Measurements from ENCODE around the gene TAX1BP1. TPM values are rescaled to one million over a fixed set of nuclear protein-coding genes. Genes with fewer than 3 reads are reported as not detected.

TAX1BP1 gene
- total RNA-seq, 1 experiment from 2014 or later, result 58.3 TPM

GRCh38 chr7:27840760-27841364, 100.9 kb downstream of the TAX1BP1 start:
- H4K8ac ChIP-seq (replicated peaks; ENCODE audit: insufficient read length, low read depth, low read length), result no peak overlapping the region

More at GRCh38 chr7:27840760-27841364, 100.9 kb downstream of the TAX1BP1 start:
- H3K27ac ChIP-seq (ENCODE audit: insufficient read length, low read depth, low read length), result no peak overlapping the region
- H2AK5ac ChIP-seq (ENCODE audit: insufficient read length, low read length), result no peak overlapping the region
- no peaks in the 10 kb centered on the region for H3K27me3 Mint-ChIP-seq (ENCODE audit: low read depth)
- no peak overlapping the region for H3K4me2 ChIP-seq (ENCODE audit: insufficient read depth, insufficient read length, low read length)
- no peak overlapping the region for H2BK20ac ChIP-seq (ENCODE audit: low read depth, low read length, poor library complexity, severe bottlenecking)
- no peaks in the 10 kb centered on the region for H3K79me1 ChIP-seq (ENCODE audit: insufficient read depth, low read depth, low read length, poor library complexity, severe bottlenecking)
- no peak overlapping the region for H2BK12ac ChIP-seq (ENCODE audit: insufficient read length, low read depth, low read length)
- WGBS (ENCODE audit: extremely low coverage, insufficient read length, low lambda C conversion rate), result no CpG with 5 or more reads among the region's 18 CpGs
- H3K4me1 ChIP-seq (ENCODE audit: insufficient read depth, low read length), result no peaks in the 10 kb centered on the region; the same call in 1 of the 2 replicates
- no peak for DNase-seq
- no peaks in the 10 kb centered on the region for H3K27me3 ChIP-seq (ENCODE audit: insufficient read depth, low read length)
- H4K5ac ChIP-seq (ENCODE audit: insufficient read length, low read depth, low read length), result no peak overlapping the region
- H4K91ac ChIP-seq (ENCODE audit: insufficient read length, low read depth, low read length), result no peak overlapping the region
- no peak overlapping the region for H3K14ac ChIP-seq (ENCODE audit: insufficient read depth, low read length)
- no peaks in the 10 kb centered on the region for H3K9me3 Mint-ChIP-seq
- TF ChIP-seq CTCF (conservative IDR thresholded peaks at IDR 0.05), result no peak
- H3K4ac ChIP-seq (ENCODE audit: low read depth, low read length), result no peak overlapping the region
- H3K27ac Mint-ChIP-seq, result no peak overlapping the region
- no peaks in the 10 kb centered on the region for H3K23me2 ChIP-seq (ENCODE audit: insufficient read length, low read depth, low read length, poor library complexity, severe bottlenecking)
- H3K56ac ChIP-seq (ENCODE audit: insufficient read length, low read depth, low read length), result no peak overlapping the region
- H4K20me1 ChIP-seq (ENCODE audit: control insufficient read depth, insufficient read depth, insufficient read length), result no peaks in the 10 kb centered on the region
- no peak overlapping the region for H3K23ac ChIP-seq (ENCODE audit: insufficient read length, low read depth, low read length)
- H2BK120ac ChIP-seq (ENCODE audit: low read depth, low read length, poor library complexity, severe bottlenecking), result no peak overlapping the region
- H3K9ac ChIP-seq (ENCODE audit: extremely low read depth, insufficient read length, low read length), result no peak overlapping the region
- peaks cover 0 to 3% (median 0%) of the 10 kb centered on the region in 3 experiments; a peak in 1 of 7 replicates for H3K36me3 Mint-ChIP-seq (ENCODE audit: insufficient read depth in 1 of 3, low read depth in 3 of 3)
- no peak overlapping the region for H2BK5ac ChIP-seq (ENCODE audit: insufficient read length, low read length)
- H2BK15ac ChIP-seq (ENCODE audit: low read depth, low read length), result no peak overlapping the region
- no peak overlapping the region for H3K18ac ChIP-seq (ENCODE audit: insufficient read length, low read depth, low read length)
- no peak overlapping the region for H2AFZ ChIP-seq (ENCODE audit: low read length)
- H3T11ph ChIP-seq (ENCODE audit: low read length), result no peak overlapping the region
- H3K4me1 Mint-ChIP-seq, result peaks cover 30 to 32% of the 10 kb centered on the region in 2 experiments
- no peak overlapping the region for H3K4me3 Mint-ChIP-seq
- no peaks in the 10 kb centered on the region for H3K79me2 ChIP-seq (ENCODE audit: insufficient read depth, low read length)
- H3K9me3 ChIP-seq (ENCODE audit: control insufficient read depth, low read depth, low read length), result no peaks in the 10 kb centered on the region

Measured in H9 (cell line).